Activated CD8-positive, alpha-beta memory T cell treated with anti-CD3 and anti-CD28 coated beads, Interleukin-2, amount 50 U/mL, for 1 hour (primary cell): ENCODE data around the gene OAT.

ENCODE experiments used
- DNase-seq: peaks from one replicate; pipeline ENCODE4 v3.0.0-alpha.2; 2020; ENCODE audit errors: extremely low read depth

Gene OAT

GRCh38 chr10:124354411-124355382 is 64.0 kb downstream of the OAT start:
- DNase-seq = no peak

GRCh38 chr10:124353896-124354295 is 64.8 kb downstream of the OAT start:
- DNase-seq = no peak

GRCh38 chr10:124353091-124353815 is 65.5 kb downstream of the OAT start:
- no peak for DNase-seq

GRCh38 chr10:124351481-124352220 is 67.1 kb downstream of the OAT start:
- DNase-seq = no peak

GRCh38 chr10:124350806-124351205 is 67.9 kb downstream of the OAT start:
- no peak for DNase-seq

- no peak for DNase-seq
Measured at GRCh38 chr10:124349996-124350280, 68.8 kb downstream of the OAT start.

- no peak for DNase-seq
Measured at GRCh38 chr10:124349231-124349995, 69.3 kb downstream of the OAT start.

GRCh38 chr10:124348801-124349200 is 69.9 kb downstream of the OAT start:
- no peak for DNase-seq

- DNase-seq = no peak
Measured at GRCh38 chr10:124347956-124348355, 70.8 kb downstream of the OAT start.
